Prostate gland (tissue), 2 donors: ENCODE results near the gene TNFRSF4. TPM values are rescaled to one million over a fixed set of nuclear protein-coding genes. Genes with fewer than 3 reads are reported as not detected.

Experiments used
- DNase-seq: peaks from one replicate; pipeline ENCODE4 v3.0.0-alpha.2; 2019; ENCODE audit warnings: low spot score
- H3K27ac ChIP-seq, 2 donors: fragments of 200-600 bp; sonication (generic); 2 replicates each; pipeline ENCODE4 v1.5.1; 2017 to 2019
- H3K27me3 ChIP-seq: fragments of 200-600 bp; sonication (generic); replicated peaks from 2 replicates; pipeline ENCODE4 v1.5.1; 2019; ENCODE audit not compliant: insufficient read depth
- H3K36me3 ChIP-seq, 2 donors: fragments of 200-600 bp; sonication (generic); 1 replicate in 1 of 2; 2 replicates in 1 of 2; pipeline versions ENCODE4 v1.5.1 to v1.8.1; 2017 to 2019
- H3K4me1 ChIP-seq: fragments of 200-600 bp; sonication (generic); replicated peaks from 2 replicates; pipeline ENCODE4 v1.5.1; 2019
- H3K4me3 ChIP-seq, 2 donors: fragments of 200-600 bp; sonication (generic); 2 replicates each; pipeline ENCODE4 v1.5.1; 2017 to 2019
- H3K9me3 ChIP-seq: fragments of 200-600 bp; sonication (generic); 2 replicates; pipeline ENCODE4 v1.5.1; 2017
- POLR2A ChIP-seq: fragments of 450-650 bp; IDR thresholded peaks from one replicate; pipeline ENCODE4 v1.6.1; 2016; ENCODE audit warnings: antibody characterized with exemption, mild to moderate bottlenecking
- POLR2AphosphoS5 ChIP-seq: sonication (generic); formaldehyde crosslinking; IDR thresholded peaks from one replicate; pipeline ENCODE4 v1.6.1; 2017; ENCODE audit warnings: antibody characterized with exemption
- WGBS: methylation state at CpG from one replicate; pipeline ENCODE4 v1.1.5; 2018; 5-methylcytosine and 5-hydroxymethylcytosine counted together
- intact Hi-C: fragments of 100-400 bp; cut with DNase I; formaldehyde crosslinking; loops from one replicate; pipeline ENCODE4 v1.14.2; 2022
- total RNA-seq, 2 donors: library from RNA; depleted of rRNA; stranded (reverse); fragments of >200 nt; gene quantifications; one replicate each; pipeline ENCODE4 v1.1.0, GENCODE V29; 2016
- TF ChIP-seq, protein P1 (sequence below), 4 experiments: fragments of 200-600 bp in 2 of 4; fragments of 450-650 bp in 2 of 4; sonication (generic) in 2 of 4; IDR thresholded peaks; 1 replicate in 3 of 4; 2 replicates in 1 of 4; pipeline ENCODE4 v1.5.1; 2016 to 2019; ENCODE audit warnings: antibody characterized with exemption in 4 of 4, mild to moderate bottlenecking in 2 of 4, moderate library complexity in 2 of 4

Gene TNFRSF4
- total RNA-seq, 2 donors from 2014 or later, result 0.50 to 3.0 TPM

DNA sequence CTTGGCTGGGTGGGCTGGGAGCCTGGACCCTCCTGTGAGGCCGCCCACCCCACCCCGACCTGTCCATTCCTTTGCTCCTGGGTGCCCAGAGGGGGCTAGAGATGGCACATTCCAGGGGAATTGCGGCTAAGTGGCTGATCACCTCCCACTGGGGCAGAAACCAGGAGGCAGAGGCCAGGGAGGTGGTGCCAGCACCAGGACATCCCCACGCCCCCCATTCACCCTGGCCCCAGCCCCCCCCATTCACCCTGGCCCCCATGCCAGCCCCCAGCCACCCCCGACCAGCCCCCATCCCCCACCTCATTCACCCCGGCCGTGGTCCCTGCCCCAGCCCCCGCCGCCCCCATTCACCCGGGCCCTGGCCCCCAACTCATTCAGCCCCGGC is 26.4 kb upstream of the TNFRSF4 start:
- H3K9me3 ChIP-seq, result no peaks in the 10 kb centered on the region
- 73% methylated on average over 2 of the region's 11 CpGs for WGBS

DNA sequence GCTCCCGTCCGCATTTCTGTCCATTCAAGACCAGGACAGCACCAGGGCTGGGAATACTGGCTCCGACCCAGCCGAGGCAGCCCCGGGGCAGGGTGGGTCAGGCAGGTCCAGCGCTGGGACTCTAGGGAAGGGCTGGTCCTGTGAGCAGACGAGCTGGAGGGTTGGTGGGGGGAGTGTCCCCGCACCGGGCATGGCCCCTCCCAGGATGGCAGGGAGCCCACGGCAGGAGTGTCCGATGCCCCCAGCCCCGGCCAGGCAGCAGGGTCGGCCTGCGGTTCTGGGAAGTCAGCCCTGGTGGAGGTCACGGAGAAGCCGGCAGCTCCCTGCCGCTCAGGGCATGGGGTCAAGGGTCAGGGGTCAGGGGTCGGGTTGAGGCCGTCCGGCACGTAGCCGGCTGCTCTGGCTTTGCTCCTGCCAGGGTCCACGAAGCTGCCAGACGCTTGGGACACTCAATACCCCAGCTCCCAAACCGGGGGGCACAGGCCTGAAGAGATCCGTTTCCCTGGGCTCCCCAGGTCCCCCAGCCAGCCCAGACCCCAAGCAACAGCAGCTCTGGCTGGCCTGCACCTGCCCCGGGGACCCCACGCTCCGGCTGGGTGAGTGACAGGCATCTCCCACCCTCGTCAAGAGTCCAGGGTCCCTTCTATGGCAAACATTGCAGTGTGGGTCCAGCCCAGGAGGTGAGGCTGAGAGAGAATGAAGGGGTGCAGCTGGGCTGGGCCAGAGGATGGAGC is 25.8 kb upstream of the TNFRSF4 start:
- Histone ChIP-seq H3K27me3 (no peaks in the 10 kb centered on the region), H3K4me1 (no peaks in the 10 kb centered on the region), H3K4me3 (no peak overlapping the region), H3K9me3 (no peaks in the 10 kb centered on the region), H3K27ac (no peak overlapping the region), H3K36me3 (no peaks in the 10 kb centered on the region)
- WGBS, result 47% methylated on average over 25 of the region's 30 CpGs
- DNase-seq, result no peak
- TF ChIP-seq POLR2AphosphoS5, result no peak
- intact Hi-C loops, result no loop called here

More for the DNA sequence above, 26.4 kb upstream of the TNFRSF4 start:
- Histone ChIP-seq H3K27ac (no peak overlapping the region), H3K36me3 (no peaks in the 10 kb centered on the region), H3K4me1 (no peaks in the 10 kb centered on the region), H3K4me3 (no peak overlapping the region), H3K27me3 (no peaks in the 10 kb centered on the region)
- TF ChIP-seq, protein P1, sequence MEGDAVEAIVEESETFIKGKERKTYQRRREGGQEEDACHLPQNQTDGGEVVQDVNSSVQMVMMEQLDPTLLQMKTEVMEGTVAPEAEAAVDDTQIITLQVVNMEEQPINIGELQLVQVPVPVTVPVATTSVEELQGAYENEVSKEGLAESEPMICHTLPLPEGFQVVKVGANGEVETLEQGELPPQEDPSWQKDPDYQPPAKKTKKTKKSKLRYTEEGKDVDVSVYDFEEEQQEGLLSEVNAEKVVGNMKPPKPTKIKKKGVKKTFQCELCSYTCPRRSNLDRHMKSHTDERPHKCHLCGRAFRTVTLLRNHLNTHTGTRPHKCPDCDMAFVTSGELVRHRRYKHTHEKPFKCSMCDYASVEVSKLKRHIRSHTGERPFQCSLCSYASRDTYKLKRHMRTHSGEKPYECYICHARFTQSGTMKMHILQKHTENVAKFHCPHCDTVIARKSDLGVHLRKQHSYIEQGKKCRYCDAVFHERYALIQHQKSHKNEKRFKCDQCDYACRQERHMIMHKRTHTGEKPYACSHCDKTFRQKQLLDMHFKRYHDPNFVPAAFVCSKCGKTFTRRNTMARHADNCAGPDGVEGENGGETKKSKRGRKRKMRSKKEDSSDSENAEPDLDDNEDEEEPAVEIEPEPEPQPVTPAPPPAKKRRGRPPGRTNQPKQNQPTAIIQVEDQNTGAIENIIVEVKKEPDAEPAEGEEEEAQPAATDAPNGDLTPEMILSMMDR (IDR thresholded peaks at IDR 0.05), result no peak
- TF ChIP-seq POLR2AphosphoS5, result no peak
- no peak for TF ChIP-seq POLR2A
- intact Hi-C loops, result no loop called here
- no peak for DNase-seq

DNA sequence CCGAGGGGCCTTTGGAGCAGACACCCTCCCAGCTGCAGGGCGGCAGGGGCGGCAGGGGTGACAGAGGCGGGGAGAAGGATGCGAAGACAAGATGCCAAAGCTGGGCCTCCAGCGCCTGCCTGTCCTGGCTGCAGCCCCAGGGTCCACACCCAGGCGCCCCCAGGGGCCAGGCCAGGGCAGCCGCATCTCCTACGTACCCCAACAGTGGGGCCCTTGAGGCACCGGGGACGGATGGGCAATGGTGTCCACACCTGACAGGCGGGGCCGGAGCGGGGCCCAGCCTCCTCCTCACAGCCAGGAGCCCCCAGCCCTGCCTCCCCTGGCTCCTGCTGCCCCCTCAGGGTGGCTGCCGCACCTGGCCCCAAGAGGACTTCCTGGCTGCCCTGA is 25.3 kb upstream of the TNFRSF4 start:
- no peak for DNase-seq
- H3K36me3 ChIP-seq, result no peaks in the 10 kb centered on the region
- no peaks in the 10 kb centered on the region for H3K9me3 ChIP-seq
- no peaks in the 10 kb centered on the region for H3K4me1 ChIP-seq
- H3K27me3 ChIP-seq, result no peaks in the 10 kb centered on the region
- TF ChIP-seq POLR2AphosphoS5 (no peak), POLR2A (no peak)
- TF ChIP-seq, protein P1 (IDR thresholded peaks at IDR 0.05), result no peak
- 66% methylated on average over 6 of the region's 15 CpGs for WGBS
- intact Hi-C loops, result no loop called here
- H3K4me3 ChIP-seq, result no peak overlapping the region
- H3K27ac ChIP-seq, result no peak overlapping the region

DNA sequence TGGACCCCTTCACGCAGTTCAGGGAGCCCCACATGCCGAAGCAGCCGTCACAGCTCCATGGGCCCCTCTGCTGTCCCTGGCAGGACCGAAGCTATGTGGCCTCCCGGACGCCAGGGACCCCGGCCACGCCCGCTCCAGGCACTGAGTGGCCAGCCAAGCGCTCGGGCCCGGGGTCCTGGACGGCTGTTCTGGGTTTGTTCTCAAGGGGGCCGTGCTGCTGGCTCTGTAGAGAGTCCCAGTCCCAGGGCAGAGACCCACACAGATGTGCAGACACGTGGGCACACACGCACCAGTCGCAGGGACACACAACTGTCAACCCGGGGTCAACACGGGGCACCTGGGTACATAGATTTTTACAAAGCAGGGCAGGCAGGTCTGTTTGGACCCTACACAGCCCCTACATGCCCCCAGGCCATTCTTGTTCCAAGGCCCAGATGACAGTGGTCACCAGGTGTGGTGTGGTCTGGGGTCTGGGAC is 24.8 kb upstream of the TNFRSF4 start:
- intact Hi-C loops, result no loop called here
- no peak for DNase-seq
- H3K27me3 ChIP-seq, result no peaks in the 10 kb centered on the region
- no peaks in the 10 kb centered on the region for H3K4me1 ChIP-seq
- no peak overlapping the region for H3K27ac ChIP-seq
- no peak overlapping the region for H3K4me3 ChIP-seq
- WGBS, result 74% methylated on average over 12 of the region's 19 CpGs
- no peak for TF ChIP-seq POLR2AphosphoS5
- TF ChIP-seq, protein P1 (IDR thresholded peaks at IDR 0.05), result no peak
- TF ChIP-seq POLR2A, result no peak
- H3K9me3 ChIP-seq, result no peaks in the 10 kb centered on the region
- no peaks in the 10 kb centered on the region for H3K36me3 ChIP-seq

DNA sequence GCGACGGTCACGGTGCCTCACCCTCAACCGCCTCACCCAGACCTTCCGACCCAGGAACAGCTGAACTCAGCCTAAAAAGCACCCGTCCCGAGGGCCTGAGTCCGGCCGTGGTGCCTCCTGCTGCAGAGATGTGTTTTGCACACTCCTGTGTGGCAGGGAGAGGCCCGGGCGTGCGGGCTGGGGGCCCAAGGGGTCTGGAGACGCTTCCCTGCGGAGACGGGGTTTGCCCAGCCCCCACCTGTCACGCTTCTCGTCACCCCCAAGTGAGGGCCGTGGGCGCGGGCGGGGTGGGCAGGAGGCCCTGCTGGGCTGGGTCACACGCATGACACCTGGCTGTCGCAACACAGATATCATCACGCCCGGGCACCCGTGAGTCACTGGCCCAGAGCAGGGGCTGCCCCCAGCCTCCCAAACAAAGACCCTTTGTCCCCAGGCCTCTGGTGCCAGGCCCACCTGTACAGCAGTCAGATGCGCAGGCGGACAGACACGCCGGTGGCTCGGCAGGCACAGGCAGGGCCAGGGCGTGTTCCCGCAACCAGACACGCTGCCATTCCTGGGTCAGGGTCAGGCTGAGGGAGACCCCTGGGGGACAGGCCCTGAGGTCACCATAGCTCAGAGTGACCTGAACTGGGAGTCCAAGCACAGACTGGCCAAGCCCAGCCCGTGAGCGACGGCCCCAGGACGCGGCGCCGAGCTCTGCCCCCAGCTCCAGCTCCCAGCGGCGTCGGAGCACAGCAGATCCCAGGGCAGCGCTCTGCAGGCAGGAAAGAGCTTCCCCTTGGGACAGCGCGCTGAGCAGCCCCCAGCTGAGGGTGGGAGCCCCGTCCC is 24.1 kb upstream of the TNFRSF4 start:
- 43% methylated on average over 22 of the region's 48 CpGs for WGBS

More for the DNA sequence above, 24.1 kb upstream of the TNFRSF4 start:
- Histone ChIP-seq H3K36me3 (no peaks in the 10 kb centered on the region), H3K4me1 (no peaks in the 10 kb centered on the region), H3K27me3 (no peaks in the 10 kb centered on the region), H3K9me3 (no peaks in the 10 kb centered on the region), H3K27ac (no peak overlapping the region), H3K4me3 (no peak overlapping the region)
- intact Hi-C loops, result no loop called here
- DNase-seq, result no peak
- no peak for TF ChIP-seq POLR2A
- TF ChIP-seq, protein P1 (IDR thresholded peaks at IDR 0.05), result no peak
- no peak for TF ChIP-seq POLR2AphosphoS5
